DND-41 (cell line): ENCODE results near the gene SLC8A2.

Experiments
- ATAC-seq: fragments of 200-7000 bp; cut with Tn5 transposase; 3 replicates; pipeline ENCODE4 v1.9.1; 2021; ENCODE audit warnings: low read depth; ENCODE audit not compliant: insufficient read depth
- DNase-seq: peaks from one replicate; pipeline ENCODE4 v3.0.0-alpha.2; 2020
- H2AFZ ChIP-seq: 2 replicates; pipeline ENCODE4 v1.6.0; 2012; ENCODE audit warnings: low read depth, low read length
- H3K27ac ChIP-seq: 2 replicates; pipeline ENCODE4 v1.5.1; 2012; ENCODE audit warnings: low read length, inconsistent platforms
- H3K27me3 ChIP-seq: fragments of 200-600 bp; sonication (generic); 2 replicates; pipeline ENCODE4 v1.6.0; 2012; ENCODE audit warnings: low read length, mild to moderate bottlenecking, inconsistent platforms; ENCODE audit not compliant: insufficient read depth, poor library complexity
- H3K36me3 ChIP-seq: 2 replicates; pipeline ENCODE4 v1.5.1; 2012; ENCODE audit warnings: low read length, inconsistent platforms; ENCODE audit not compliant: insufficient read depth
- H3K4me1 ChIP-seq: 2 replicates; pipeline ENCODE4 v1.5.1; 2012; ENCODE audit warnings: mild to moderate bottlenecking, low read length; ENCODE audit not compliant: insufficient read depth
- H3K4me2 ChIP-seq: 2 replicates; pipeline ENCODE4 v1.6.0; 2012; ENCODE audit warnings: mild to moderate bottlenecking, moderate library complexity, low read length, inconsistent platforms; ENCODE audit not compliant: insufficient read depth
- H3K4me3 ChIP-seq, 2 experiments: fragments of 200-600 bp in 1 of 2; shearing (Covaris generic) in 1 of 2; 2 replicates each; pipeline ENCODE4 v1.5.1; 2012 to 2016; ENCODE audit warnings: inconsistent platforms in 2 of 2, low read length in 2 of 2, mild to moderate bottlenecking in 2 of 2, low read depth in 1 of 2, moderate library complexity in 1 of 2
- H3K79me2 ChIP-seq: 2 replicates; pipeline ENCODE4 v1.6.0; 2012; ENCODE audit warnings: low read length, inconsistent platforms; ENCODE audit not compliant: insufficient read depth
- H3K9ac ChIP-seq: 2 replicates; pipeline ENCODE4 v1.6.0; 2012; ENCODE audit warnings: low read depth, mild to moderate bottlenecking, inconsistent platforms, low read length, moderate library complexity
- H3K9me3 ChIP-seq: 2 replicates; pipeline ENCODE4 v1.5.1; 2012; ENCODE audit warnings: low read length, moderate library complexity, mild to moderate bottlenecking, inconsistent platforms; ENCODE audit not compliant: insufficient read depth, severe bottlenecking
- H4K20me1 ChIP-seq: 2 replicates; pipeline ENCODE4 v1.6.0; 2012; ENCODE audit warnings: low read length; ENCODE audit not compliant: insufficient read depth
- EZH2 ChIP-seq: IDR thresholded peaks from 3 replicates; pipeline ENCODE4 v1.6.1; 2012; ENCODE audit warnings: borderline replicate concordance, low read depth, mild to moderate bottlenecking, moderate library complexity, low read length, inconsistent platforms; ENCODE audit not compliant: severe bottlenecking
- TF ChIP-seq, protein P1 (sequence below): IDR thresholded peaks from 2 replicates; pipeline ENCODE4 v1.5.1; 2012; ENCODE audit warnings: borderline replicate concordance, low read length, moderate library complexity, mild to moderate bottlenecking; ENCODE audit not compliant: poor library complexity, severe bottlenecking; ENCODE audit errors: extremely low read depth

The SLC8A2 gene

GRCh38 chr19:47483200-47483599 lies 11.5 kb upstream of the SLC8A2 start:
- H2AFZ ChIP-seq = peak overlapping the region; percentile 89
- DNase-seq (no peak), ATAC-seq (no peak)
- H3K4me3 ChIP-seq = peak overlapping the region in 1 of 2 experiments; percentile 67; a peak in 3 of 4 replicates
- peak overlapping the region; percentile 65 for H3K4me2 ChIP-seq
- H3K9ac ChIP-seq = peak overlapping the region; percentile 69
- H3K27me3 ChIP-seq = no peaks in the 10 kb centered on the region
- no peaks in the 10 kb centered on the region for H3K9me3 ChIP-seq
- TF ChIP-seq EZH2 = no peak
- TF ChIP-seq, protein P1, sequence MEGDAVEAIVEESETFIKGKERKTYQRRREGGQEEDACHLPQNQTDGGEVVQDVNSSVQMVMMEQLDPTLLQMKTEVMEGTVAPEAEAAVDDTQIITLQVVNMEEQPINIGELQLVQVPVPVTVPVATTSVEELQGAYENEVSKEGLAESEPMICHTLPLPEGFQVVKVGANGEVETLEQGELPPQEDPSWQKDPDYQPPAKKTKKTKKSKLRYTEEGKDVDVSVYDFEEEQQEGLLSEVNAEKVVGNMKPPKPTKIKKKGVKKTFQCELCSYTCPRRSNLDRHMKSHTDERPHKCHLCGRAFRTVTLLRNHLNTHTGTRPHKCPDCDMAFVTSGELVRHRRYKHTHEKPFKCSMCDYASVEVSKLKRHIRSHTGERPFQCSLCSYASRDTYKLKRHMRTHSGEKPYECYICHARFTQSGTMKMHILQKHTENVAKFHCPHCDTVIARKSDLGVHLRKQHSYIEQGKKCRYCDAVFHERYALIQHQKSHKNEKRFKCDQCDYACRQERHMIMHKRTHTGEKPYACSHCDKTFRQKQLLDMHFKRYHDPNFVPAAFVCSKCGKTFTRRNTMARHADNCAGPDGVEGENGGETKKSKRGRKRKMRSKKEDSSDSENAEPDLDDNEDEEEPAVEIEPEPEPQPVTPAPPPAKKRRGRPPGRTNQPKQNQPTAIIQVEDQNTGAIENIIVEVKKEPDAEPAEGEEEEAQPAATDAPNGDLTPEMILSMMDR = no peak
- H3K36me3 ChIP-seq = peaks cover 14% of the 10 kb centered on the region
- no peaks in the 10 kb centered on the region for H4K20me1 ChIP-seq
- peaks cover 7% of the 10 kb centered on the region; the same call in 1 of the 2 replicates for H3K79me2 ChIP-seq
- peaks cover 32% of the 10 kb centered on the region for H3K4me1 ChIP-seq
- H3K27ac ChIP-seq = peak overlapping the region; percentile 88; the same call in 1 of the 2 replicates

DNA sequence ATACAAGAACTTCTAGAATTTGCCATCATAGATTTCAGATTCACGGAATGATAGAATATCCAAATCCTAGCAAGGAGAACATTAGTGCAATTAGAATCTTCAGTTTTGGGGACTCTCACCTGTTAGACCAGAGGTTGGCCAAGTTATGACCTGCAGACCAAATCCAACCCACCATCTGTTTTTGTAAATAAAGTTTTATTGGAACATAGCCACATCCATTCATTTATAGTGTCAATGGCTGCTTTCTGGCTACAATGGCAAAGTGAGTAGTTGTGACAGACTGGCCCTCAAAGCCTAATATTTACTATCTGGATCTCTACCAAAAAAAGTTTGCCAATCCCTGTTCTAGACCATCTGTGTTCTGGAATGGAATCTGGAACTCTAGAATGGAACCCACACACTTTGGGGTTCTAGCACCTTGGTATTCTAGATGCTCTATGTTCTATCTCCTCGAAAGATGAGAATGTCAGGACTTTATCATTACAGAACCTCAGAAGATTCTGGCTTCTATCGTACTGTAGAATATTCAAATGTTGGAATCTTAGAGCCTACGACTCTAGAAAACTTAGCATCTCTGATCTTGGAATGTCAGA lies 9.9 kb upstream of the SLC8A2 start:
- H3K4me1 ChIP-seq = peaks cover 23% of the 10 kb centered on the region
- H3K4me2 ChIP-seq = no peak overlapping the region
- no peak overlapping the region for H2AFZ ChIP-seq
- H3K4me3 ChIP-seq = no peak overlapping the region
- no peak for DNase-seq
- no peaks in the 10 kb centered on the region for H3K27me3 ChIP-seq
- H3K36me3 ChIP-seq = peaks cover 8% of the 10 kb centered on the region; the same call in 1 of the 2 replicates
- H3K27ac ChIP-seq = no peak overlapping the region
- 0 out of 2 replicates have a peak, but pooled peaks cover 3% of the 10 kb centered on the region for H4K20me1 ChIP-seq
- H3K79me2 ChIP-seq = peaks cover 7% of the 10 kb centered on the region; the same call in 1 of the 2 replicates
- no peak for ATAC-seq
- H3K9ac ChIP-seq = no peak overlapping the region
- H3K9me3 ChIP-seq = no peaks in the 10 kb centered on the region
- TF ChIP-seq EZH2 = no peak
- TF ChIP-seq, protein P1 = no peak

DNA sequence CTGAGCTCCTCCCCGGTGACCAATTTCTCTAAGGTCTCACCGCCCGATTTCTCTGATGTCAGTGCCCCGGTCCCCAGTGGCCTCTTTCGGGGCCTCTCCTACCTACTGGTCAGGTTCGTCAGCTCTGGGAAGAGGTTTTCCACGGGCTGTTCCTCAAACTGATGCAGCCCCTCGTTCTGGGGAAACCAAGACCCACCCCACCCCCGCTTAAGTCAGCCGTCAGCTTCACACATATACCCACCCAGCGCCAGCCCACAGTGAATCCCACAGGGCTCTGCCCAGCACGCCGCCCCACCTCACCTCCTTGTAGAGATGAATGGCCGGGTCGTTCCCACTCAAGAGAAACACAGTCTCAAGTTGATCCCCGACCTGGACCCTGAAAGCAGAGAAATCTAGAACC lies 9.0 kb upstream of the SLC8A2 start:
- TF ChIP-seq, protein P1 = no peak
- no peak for TF ChIP-seq EZH2
- ATAC-seq (no peak), DNase-seq (no peak)
- H3K4me2 ChIP-seq = no peak overlapping the region
- peaks cover 22% of the 10 kb centered on the region for H3K4me1 ChIP-seq
- H2AFZ ChIP-seq = no peak overlapping the region
- no peaks in the 10 kb centered on the region for H3K9me3 ChIP-seq
- H3K27ac ChIP-seq = no peak overlapping the region
- peaks cover 5% of the 10 kb centered on the region; the same call in 1 of the 2 replicates for H3K36me3 ChIP-seq
- peaks cover 7% of the 10 kb centered on the region; the same call in 1 of the 2 replicates for H3K79me2 ChIP-seq
- 0 out of 2 replicates have a peak, but pooled peaks cover 3% of the 10 kb centered on the region for H4K20me1 ChIP-seq
- H3K9ac ChIP-seq = no peak overlapping the region
- H3K4me3 ChIP-seq = no peak overlapping the region
- H3K27me3 ChIP-seq = no peaks in the 10 kb centered on the region
